Liver (tissue), 3 donors: Measurements from ENCODE around the gene LUZP4.

ENCODE experiments used
- CTCF ChIP-seq: fragments of 150-350 bp; IDR thresholded peaks from 2 replicates; pipeline ENCODE4 v1.5.1; 2017; ENCODE audit warnings: improper control_type of control experiment, low read depth, low read length; ENCODE audit not compliant: missing input control
- EGR1 ChIP-seq, 2 donors: IDR thresholded peaks; 2 replicates each; pipeline ENCODE4 v1.6.1; 2016 to 2018; ENCODE audit warnings: antibody characterized with exemption in 2 of 2, low read depth in 2 of 2
- HNF4A ChIP-seq, 2 donors: conservative IDR thresholded peaks; 2 replicates each; pipeline ENCODE4 v1.6.1; 2016; ENCODE audit warnings: antibody characterized with exemption in 2 of 2, mild to moderate bottlenecking in 2 of 2
- SP1 ChIP-seq: IDR thresholded peaks from 2 replicates; pipeline ENCODE4 v1.6.1; 2018; ENCODE audit warnings: antibody characterized with exemption, mild to moderate bottlenecking
- TAF1 ChIP-seq: conservative IDR thresholded peaks from 2 replicates; pipeline ENCODE4 v1.6.1; 2016; ENCODE audit warnings: antibody characterized with exemption, mild to moderate bottlenecking
- donor health status: healthy.
- donor health status: healthy.

GRCh38 chrX:115337491-115338144, 48.1 kb downstream of the LUZP4 start:
- TF ChIP-seq CTCF (no peak), SP1 (no peak), EGR1 (IDR thresholded peaks at IDR 0.05; ENCODE audit: low read depth in 2 of 2) (no peak), HNF4A (conservative IDR thresholded peaks at IDR 0.05) (no peak), TAF1 (no peak)
